Panc1 (cell line): ENCODE measurements around the gene LMF1. TPM values are rescaled to one million over a fixed set of nuclear protein-coding genes. Genes with fewer than 3 reads are reported as not detected.

ENCODE experiments used
- ATAC-seq: fragments of 200-7000 bp; cut with Tn5 transposase; 2 replicates; pipeline ENCODE4 v1.9.1; 2020; ENCODE audit warnings: mild to moderate bottlenecking, moderate library complexity
- BruUV-seq: library from RNA; stranded (reverse); fragments of 400-500 nt; replicated peaks from 2 replicates; lab custom pipeline; 2021; lab: Mats Ljungman, UMichigan
- CTCF ChIA-PET: fragments of 300-600 bp; sonication (Branson Sonifier 250); formaldehyde crosslinking; loops from one replicate; lab custom pipeline; 2022; ENCODE audit warnings: antibody characterized with exemption; lab: Charles Lee
- POLR2A ChIA-PET: fragments of 300-600 bp; sonication (Branson Sonifier 250); formaldehyde crosslinking; loops from one replicate; lab custom pipeline; 2022; ENCODE audit warnings: antibody characterized with exemption; lab: Charles Lee
- DNase-seq: peaks from one replicate; pipeline ENCODE4 v3.0.0-alpha.2; 2010; ENCODE audit warnings: low read depth, low spot score
- H3K27ac ChIP-seq: 2 replicates; pipeline ENCODE4 v1.5.1; 2011; ENCODE audit warnings: mild to moderate bottlenecking, low read length, inconsistent platforms
- H3K27me3 ChIP-seq: fragments of 200-500 bp; sonication (Bioruptor generic); 2 replicates; pipeline ENCODE4 v1.6.0; 2014; ENCODE audit warnings: low read length, inconsistent platforms; ENCODE audit not compliant: control insufficient read depth, insufficient read depth
- H3K36me3 ChIP-seq: fragments of 200-500 bp; sonication (Bioruptor generic); 2 replicates; pipeline ENCODE4 v1.5.1; 2014; ENCODE audit warnings: inconsistent platforms, mild to moderate bottlenecking, low read length, moderate library complexity; ENCODE audit not compliant: control insufficient read depth, insufficient read depth
- H3K4me1 ChIP-seq: 2 replicates; pipeline ENCODE4 v1.5.1; 2011; ENCODE audit warnings: inconsistent platforms, mild to moderate bottlenecking, low read length, moderate library complexity; ENCODE audit not compliant: control insufficient read depth, insufficient read depth
- H3K4me3 ChIP-seq, 2 experiments: 2 replicates each; pipeline ENCODE4 v1.5.1; 2011 to 2012; ENCODE audit warnings: low read depth in 2 of 2, low read length in 2 of 2, mild to moderate bottlenecking in 2 of 2, inconsistent platforms in 1 of 2, moderate library complexity in 1 of 2
- H3K9me3 ChIP-seq: fragments of 200-500 bp; sonication (Bioruptor generic); 2 replicates; pipeline ENCODE4 v1.5.1; 2014; ENCODE audit warnings: low read depth, mild to moderate bottlenecking, inconsistent platforms, low read length, moderate library complexity; ENCODE audit not compliant: control insufficient read depth, insufficient read depth
- POLR2AphosphoS5 ChIP-seq: IDR thresholded peaks from 2 replicates; pipeline ENCODE4 v1.6.1; 2012; ENCODE audit warnings: mild to moderate bottlenecking, low read depth, low read length, moderate library complexity
- SIN3A ChIP-seq: IDR thresholded peaks from 2 replicates; pipeline ENCODE4 v1.6.1; 2012; ENCODE audit warnings: low read depth, mild to moderate bottlenecking, low read length, moderate library complexity, borderline replicate concordance; ENCODE audit not compliant: insufficient read depth
- TCF7L2 ChIP-seq: IDR thresholded peaks from 2 replicates; pipeline ENCODE4 v1.6.1; 2011; ENCODE audit warnings: mild to moderate bottlenecking, low read depth, low read length, inconsistent platforms
- in situ Hi-C: cut with HindIII; loops from 2 replicates; pipeline ENCODE4 v1.10.0; 2016; ENCODE audit warnings: low sequenced_read_pairs, low pct_unique_long_range_greater_than_20kb
- intact Hi-C: fragments of 100-400 bp; cut with micrococcal nuclease; formaldehyde crosslinking; loops from one replicate; pipeline ENCODE4 v1.10.0; 2022; ENCODE audit not compliant: unreplicated experiment
- total RNA-seq: library from RNA; stranded (reverse); gene quantifications from one replicate; pipeline ENCODE4 v1.2.1, GENCODE V29; 2021; ENCODE audit not compliant: unreplicated experiment
- TF ChIP-seq, protein P1 (sequence below): fragments of 450-650 bp; IDR thresholded peaks from 2 replicates; pipeline ENCODE4 v1.5.1; 2017; ENCODE audit warnings: mild to moderate bottlenecking
- TF ChIP-seq, protein P2 (sequence below), 2 experiments: IDR thresholded peaks; 2 replicates each; pipeline ENCODE4 v1.6.1; 2011 to 2012; ENCODE audit warnings: low read depth in 2 of 2, control low read depth in 1 of 2, low read length in 1 of 2, mild to moderate bottlenecking in 1 of 2, moderate library complexity in 1 of 2; ENCODE audit not compliant: insufficient read depth in 1 of 2

The LMF1 gene
- total RNA-seq, 1 experiment from 2014 or later, result 24.3 TPM

DNA sequence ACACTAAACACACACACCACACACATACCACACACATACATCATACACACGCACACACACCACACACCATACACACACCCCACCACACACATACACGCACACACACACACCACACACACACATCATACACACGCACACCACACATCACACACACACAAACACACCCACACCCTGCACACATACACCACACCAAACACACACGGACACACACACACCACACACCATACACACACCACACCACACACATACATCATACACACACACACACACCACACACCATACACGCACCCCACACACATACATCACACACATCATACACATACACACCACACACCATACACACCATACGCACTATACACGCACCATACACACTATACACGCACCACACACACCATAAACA is 7.1 kb upstream of the LMF1 start:
- BruUV-seq, result no TSS peak
- Histone ChIP-seq H3K27me3 (no peaks in the 10 kb centered on the region), H3K4me1 (peaks cover 6% of the 10 kb centered on the region), H3K9me3 (no peaks in the 10 kb centered on the region), H3K36me3 (no peaks in the 10 kb centered on the region), H3K4me3 (no peak overlapping the region), H3K27ac (no peak overlapping the region)
- TF ChIP-seq, protein P1, sequence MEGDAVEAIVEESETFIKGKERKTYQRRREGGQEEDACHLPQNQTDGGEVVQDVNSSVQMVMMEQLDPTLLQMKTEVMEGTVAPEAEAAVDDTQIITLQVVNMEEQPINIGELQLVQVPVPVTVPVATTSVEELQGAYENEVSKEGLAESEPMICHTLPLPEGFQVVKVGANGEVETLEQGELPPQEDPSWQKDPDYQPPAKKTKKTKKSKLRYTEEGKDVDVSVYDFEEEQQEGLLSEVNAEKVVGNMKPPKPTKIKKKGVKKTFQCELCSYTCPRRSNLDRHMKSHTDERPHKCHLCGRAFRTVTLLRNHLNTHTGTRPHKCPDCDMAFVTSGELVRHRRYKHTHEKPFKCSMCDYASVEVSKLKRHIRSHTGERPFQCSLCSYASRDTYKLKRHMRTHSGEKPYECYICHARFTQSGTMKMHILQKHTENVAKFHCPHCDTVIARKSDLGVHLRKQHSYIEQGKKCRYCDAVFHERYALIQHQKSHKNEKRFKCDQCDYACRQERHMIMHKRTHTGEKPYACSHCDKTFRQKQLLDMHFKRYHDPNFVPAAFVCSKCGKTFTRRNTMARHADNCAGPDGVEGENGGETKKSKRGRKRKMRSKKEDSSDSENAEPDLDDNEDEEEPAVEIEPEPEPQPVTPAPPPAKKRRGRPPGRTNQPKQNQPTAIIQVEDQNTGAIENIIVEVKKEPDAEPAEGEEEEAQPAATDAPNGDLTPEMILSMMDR, result no peak
- TF ChIP-seq SIN3A (no peak), TCF7L2 (no peak), POLR2AphosphoS5 (no peak)
- TF ChIP-seq, protein P2, sequence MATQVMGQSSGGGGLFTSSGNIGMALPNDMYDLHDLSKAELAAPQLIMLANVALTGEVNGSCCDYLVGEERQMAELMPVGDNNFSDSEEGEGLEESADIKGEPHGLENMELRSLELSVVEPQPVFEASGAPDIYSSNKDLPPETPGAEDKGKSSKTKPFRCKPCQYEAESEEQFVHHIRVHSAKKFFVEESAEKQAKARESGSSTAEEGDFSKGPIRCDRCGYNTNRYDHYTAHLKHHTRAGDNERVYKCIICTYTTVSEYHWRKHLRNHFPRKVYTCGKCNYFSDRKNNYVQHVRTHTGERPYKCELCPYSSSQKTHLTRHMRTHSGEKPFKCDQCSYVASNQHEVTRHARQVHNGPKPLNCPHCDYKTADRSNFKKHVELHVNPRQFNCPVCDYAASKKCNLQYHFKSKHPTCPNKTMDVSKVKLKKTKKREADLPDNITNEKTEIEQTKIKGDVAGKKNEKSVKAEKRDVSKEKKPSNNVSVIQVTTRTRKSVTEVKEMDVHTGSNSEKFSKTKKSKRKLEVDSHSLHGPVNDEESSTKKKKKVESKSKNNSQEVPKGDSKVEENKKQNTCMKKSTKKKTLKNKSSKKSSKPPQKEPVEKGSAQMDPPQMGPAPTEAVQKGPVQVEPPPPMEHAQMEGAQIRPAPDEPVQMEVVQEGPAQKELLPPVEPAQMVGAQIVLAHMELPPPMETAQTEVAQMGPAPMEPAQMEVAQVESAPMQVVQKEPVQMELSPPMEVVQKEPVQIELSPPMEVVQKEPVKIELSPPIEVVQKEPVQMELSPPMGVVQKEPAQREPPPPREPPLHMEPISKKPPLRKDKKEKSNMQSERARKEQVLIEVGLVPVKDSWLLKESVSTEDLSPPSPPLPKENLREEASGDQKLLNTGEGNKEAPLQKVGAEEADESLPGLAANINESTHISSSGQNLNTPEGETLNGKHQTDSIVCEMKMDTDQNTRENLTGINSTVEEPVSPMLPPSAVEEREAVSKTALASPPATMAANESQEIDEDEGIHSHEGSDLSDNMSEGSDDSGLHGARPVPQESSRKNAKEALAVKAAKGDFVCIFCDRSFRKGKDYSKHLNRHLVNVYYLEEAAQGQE (IDR thresholded peaks at IDR 0.05; ENCODE audit: insufficient read depth in 1 of 2, low read depth in 2 of 2, low read length in 1 of 2), result no peak
- intact Hi-C loops, result no loop called here
- POLR2A ChIA-PET, result no interaction called here
- in situ Hi-C loops, result loop anchor here (5.0 kb wide), 1 partner anchor 41 kb away; no protein-coding TSS in a partner anchor
- no peak for ATAC-seq
- DNase-seq, result no peak
- CTCF ChIA-PET, result no interaction called here

DNA sequence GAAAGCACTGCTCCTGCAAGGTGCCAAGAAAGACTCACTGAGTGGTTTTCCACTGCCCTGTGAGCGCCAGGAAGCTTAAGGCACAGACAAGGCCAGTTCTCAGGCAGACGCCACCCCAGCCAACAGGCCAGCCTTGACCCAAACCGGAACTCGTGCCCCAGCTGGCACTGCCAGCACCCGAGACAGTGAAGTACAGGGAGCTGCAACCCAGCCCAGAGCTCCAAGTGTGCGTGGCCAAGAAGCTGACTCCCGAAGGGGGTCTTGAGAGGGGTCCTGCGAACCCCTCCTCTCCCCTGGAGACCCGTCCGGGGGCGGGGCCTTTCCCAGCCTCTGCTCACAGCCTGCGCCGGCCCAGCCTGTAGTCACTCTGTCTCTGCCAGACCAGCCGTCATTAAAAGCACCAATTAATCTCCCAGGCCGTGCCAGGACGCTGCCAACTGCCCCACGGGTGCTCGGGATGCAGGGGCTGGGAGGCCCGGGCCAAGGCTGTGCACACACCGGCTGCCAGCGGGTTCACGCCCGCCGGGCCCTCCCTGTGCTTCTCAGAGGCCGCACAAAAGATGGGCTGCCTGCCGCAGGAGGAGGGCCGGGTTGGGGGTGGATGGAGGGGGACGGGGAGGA is 6.4 kb upstream of the LMF1 start:
- ATAC-seq, result 0 out of 2 replicates have a peak, but pooled peaks have one; percentile 16
- TF ChIP-seq SIN3A, result no peak
- TF ChIP-seq TCF7L2, result no peak
- no peak for TF ChIP-seq POLR2AphosphoS5
- TF ChIP-seq, protein P1, result no peak
- TF ChIP-seq, protein P2 (IDR thresholded peaks at IDR 0.05; ENCODE audit: insufficient read depth in 1 of 2, low read depth in 2 of 2, low read length in 1 of 2), result no peak
- in situ Hi-C loops, result loop anchor here (5.0 kb wide), 1 partner anchor 40 kb away; no protein-coding TSS in a partner anchor
- H3K4me3 ChIP-seq, result no peak overlapping the region
- no peaks in the 10 kb centered on the region for H3K27me3 ChIP-seq
- ChIA-PET CTCF (no interaction called here), POLR2A (no interaction called here)
- BruUV-seq, result no TSS peak
- peaks cover 10% of the 10 kb centered on the region for H3K4me1 ChIP-seq
- intact Hi-C loops, result no loop called here
- no peak overlapping the region for H3K27ac ChIP-seq
- H3K36me3 ChIP-seq, result no peaks in the 10 kb centered on the region
- DNase-seq, result no peak
- no peaks in the 10 kb centered on the region for H3K9me3 ChIP-seq
